Stimulated activated CD4-positive, alpha-beta T cell treated with anti-CD3 and anti-CD28 coated beads, Interleukin-2, amount 100 ng/mL, for 48 hours (primary cell): ENCODE results near the gene USHBP1.
A peak's percentile ranks its signal among the peaks of the same experiment; 100 is the strongest.

Source experiments
- DNase-seq, 2 donors: peaks; one replicate each; pipeline ENCODE4 v3.0.0-alpha.2; 2020

The USHBP1 gene

DNA sequence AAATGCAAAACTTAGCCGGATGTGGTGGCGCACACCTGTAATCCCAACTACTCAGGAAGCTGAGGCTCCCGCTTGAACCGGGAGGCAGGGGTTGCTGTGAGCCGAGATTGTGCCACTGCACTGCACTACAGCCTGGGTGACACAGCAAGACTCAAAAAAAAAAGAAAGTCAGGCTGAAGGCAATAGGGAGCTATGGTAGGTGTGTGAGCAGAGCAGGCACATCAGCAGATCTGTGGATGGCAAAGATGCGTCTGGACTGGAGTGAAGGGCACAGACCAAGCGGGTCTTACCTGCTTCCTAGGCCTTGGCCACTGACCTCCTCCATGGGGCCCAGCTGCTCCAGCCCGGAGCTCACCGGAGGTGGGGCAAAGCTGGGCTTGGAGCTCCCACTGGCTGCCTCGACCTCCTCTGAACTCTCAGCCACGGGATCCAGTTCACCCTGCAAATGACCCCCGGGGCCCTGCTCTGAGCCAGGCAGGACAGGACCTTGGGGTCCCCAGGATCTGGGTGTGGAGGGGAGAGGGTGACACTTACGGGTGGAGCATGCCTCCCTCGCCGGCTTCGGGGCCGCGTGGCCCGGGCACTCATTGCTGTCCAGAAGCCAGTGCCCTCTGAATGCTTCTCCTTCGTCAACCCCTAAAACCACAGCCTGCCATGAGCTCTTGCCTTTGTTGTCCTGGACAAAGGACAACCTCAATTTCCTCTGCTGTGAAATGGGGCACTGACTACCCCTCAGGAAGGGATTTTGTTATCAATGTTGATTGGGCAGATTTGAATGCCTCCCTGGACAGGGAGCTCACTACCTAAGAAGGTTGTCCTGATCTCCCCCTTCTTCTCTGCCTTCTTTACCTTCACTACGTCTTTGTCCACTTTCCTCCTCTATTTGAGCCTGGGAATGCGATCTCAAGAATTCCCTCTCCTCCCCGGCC is 569 bp downstream of the USHBP1 start:
- DNase-seq = no peak

DNA sequence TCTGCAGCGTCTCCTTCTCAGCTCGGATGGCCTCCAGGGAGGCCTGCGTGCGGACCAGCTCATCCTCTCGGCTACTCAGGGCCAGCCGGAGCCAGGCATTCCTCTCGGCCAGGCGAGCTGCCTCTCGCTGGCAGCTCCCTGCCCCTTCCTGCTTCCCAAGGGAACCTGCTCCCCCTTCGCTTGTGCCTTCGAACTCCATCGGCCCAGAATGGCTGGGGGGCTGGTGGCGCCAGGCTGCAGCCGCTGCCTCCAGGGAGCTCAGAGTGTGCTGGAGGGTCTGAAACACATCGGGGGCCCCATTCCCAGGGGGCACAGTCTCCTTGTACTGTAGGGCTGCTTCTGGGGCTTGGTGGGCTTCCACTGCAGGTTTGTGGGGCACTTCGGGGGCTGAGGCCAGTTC is 2.0 kb downstream of the USHBP1 start:
- no peak for DNase-seq

DNA sequence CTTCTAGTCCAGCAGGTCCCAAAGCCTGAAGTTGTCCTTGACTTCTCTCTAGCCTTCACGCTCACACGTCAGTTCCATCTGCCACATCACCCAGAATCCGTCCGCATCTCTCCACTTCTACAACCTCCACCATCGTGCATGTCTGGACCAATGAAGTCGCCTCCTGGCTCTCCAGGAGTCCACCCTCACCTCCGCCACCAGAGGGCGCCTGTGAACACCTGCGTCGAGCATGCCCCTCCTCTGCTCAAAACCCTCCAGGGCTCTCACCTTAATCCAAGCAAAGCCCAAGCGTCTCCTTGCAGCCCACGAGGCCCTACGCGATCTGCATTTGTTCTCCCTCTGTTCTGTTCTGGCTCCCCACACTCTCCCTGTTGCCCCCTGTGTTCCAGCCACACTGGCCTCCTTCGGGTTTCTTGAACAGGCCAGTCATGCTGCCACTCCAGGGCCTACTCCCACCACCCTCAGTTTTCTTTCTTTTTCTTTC is 3.7 kb downstream of the USHBP1 start:
- peak; percentile 93 to 94 for DNase-seq

DNA sequence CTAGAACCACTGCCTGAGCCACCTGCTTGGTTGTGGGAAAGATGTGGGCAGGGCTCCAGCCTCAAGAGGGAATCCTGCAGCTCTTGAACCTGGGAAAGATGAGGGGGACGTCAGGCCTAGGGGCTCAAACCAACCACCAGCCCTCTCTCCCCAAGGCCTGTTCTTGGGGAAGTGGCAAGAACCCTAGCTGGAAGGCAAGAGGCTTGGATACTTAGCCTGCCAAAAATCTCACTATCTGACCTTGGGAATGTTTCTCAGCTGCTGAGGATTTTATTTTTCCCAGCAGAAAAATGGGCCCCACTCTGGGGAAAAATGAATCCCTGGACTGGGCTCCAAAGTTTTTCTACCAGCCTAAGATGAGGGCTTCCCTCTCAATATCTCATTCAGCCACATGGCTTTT is 4.6 kb downstream of the USHBP1 start:
- DNase-seq = no peak

DNA sequence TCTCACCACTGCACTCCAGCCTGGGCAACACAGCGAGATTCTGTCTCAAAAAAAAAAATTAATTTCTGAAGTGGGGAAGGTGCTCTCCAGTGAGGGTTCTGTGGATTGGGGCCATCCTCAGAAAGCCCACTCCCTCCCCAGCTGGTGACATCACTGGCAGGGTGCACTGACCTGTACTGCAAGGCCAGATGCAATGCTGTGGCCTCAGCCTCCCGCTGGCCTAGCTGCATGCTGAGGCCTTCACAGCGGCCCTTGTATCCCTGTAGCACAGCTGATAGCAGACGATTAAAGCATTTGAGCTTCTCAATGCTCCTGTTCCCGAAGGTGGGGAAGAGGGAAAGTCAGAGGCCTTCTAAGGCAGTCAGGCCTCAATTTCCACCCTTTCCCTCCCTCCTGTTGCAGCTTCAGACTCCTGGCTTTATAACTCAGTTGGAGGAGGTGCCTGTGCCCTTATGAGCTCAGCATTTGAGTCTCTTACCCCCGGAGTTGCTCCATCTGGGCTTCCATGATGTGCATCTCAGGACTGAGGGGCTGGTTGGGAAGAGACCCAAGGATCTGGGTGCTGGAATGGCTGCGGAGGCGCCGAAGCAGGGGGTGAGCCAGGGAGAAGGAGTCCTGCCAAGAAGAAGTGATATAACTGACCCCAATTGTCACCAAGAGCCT is 5.3 kb downstream of the USHBP1 start:
- no peak for DNase-seq

DNA sequence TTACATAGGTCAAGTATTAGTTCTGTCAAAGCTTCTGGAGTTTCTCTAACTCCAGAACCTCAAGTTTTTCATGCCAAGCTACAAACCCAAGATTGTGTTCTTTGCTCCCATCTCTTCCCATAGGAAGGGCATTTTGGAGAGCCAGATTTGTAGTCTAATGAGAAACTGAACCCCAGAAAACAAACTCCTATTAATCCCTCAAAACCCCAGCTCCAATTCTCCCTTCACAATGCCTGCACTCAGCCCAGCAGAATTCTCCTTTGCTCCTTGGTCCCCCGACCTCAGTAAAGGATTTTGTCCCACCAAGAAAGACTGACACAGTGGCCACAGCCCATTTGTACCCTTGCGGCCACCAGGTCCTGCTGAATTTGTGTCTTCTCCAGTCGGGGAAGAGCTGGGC is 8.4 kb downstream of the USHBP1 start:
- no peak for DNase-seq

DNA sequence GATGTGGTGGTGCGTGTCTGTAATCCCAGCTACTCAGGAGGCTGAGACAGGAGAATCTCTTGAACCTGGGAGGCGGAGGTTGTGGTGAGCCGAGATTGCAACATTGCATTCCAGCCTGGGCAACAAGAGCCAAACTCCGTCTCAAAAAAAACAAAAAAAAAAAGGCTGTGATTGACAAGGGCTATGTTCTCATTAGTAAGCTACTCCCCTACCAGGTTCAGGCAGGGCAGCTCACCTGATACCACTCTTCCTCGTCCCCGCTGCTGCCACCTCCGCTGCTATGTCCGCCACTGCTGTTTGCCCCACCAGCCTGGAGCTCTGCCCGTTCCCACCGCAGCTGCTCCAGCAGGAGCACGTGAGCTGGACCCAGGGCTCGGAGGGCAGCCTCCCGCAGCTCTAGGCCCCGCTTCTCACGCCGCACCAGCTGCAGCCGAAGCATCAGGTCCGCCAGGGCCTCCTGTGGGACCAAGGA is 9.4 kb downstream of the USHBP1 start:
- no peak for DNase-seq

DNA sequence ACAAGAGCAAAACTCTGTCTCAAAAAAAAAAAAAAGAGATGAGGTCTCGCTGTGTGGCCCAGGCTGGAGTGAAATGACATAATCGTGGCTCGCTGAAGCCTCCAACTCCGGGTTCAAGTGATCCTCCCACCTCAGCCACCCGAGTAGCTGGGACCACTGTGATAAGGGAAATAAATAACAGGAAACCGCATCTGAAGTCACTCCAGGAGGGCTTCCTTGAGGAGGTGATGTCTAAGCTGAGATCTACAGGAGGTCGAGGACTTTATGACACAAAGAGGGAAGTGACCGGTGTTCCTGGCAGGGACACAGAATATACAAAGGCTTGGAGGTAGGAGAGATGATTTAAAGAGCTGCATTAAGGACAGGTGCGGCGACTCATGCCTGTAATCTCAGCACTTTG is 9.9 kb downstream of the USHBP1 start:
- no peak for DNase-seq

DNA sequence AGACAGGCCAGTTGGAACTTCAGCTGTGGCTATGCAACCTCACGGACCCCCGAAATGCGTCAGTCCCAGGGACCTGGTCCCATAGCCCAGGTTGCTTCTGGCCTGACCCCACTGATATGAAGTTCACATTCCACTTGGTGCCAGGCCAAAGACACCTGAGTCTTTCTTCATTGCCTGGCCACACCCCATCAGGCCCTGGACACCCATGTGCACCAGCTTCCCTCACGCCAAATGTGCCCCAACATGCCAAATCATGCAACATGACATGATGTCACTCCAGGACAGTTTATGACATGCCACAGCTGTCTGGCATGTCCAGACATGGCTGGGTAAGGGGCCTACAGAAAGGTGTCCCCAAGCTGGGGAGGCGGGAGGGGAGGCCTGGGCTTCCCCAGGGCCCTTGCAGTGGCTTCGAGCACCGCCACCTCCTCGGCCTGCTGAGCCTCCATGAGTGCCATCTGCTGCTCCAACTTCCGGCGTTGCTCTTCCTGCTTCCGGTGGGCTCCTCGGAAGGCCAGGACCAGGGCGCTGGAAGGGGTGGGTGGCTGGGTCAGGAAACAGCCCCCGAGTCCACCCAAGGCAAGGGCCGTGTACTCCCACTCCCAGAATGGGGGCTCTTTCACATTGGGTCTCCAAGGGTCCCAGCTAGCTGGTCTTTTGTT is 14.5 kb downstream of the USHBP1 start:
- DNase-seq = no peak

DNA sequence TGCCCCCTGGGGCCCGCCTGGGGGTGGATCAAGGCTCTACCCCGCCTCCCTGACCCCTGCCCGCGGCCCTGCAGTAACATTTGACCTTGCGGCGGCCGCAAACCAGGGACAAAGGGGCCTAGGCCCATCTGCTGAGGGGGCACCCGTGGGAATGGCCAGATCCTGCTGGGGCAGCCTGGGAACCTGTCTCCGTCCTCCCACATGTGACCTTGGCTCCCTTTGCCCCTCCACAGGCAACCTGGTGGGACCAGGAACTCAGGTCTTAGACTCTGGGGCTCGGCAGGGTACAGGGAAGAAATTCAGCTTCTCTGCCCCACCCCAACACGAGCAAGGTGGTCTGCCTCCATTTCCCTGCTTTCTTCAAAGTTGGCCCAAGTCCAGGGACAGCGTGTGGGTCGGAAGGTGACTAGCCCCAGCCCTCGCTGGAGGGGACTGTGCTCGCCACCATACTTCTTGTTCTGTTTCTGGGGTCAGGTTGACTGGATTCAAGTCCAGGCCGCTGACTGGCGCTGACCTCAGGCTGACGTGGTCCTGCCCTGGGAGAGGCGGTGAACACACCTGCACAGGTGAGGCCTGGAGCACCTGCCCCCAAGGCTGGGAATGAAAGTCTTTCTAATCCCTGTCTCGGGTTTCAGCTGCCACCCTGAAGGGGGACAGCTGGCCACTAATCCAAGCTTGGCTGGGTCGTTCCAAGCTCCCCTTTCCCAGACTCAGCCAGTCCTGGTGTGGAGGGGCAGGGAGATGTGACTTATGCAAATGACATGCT is 16.4 kb downstream of the USHBP1 start:
- DNase-seq = no peak

DNA sequence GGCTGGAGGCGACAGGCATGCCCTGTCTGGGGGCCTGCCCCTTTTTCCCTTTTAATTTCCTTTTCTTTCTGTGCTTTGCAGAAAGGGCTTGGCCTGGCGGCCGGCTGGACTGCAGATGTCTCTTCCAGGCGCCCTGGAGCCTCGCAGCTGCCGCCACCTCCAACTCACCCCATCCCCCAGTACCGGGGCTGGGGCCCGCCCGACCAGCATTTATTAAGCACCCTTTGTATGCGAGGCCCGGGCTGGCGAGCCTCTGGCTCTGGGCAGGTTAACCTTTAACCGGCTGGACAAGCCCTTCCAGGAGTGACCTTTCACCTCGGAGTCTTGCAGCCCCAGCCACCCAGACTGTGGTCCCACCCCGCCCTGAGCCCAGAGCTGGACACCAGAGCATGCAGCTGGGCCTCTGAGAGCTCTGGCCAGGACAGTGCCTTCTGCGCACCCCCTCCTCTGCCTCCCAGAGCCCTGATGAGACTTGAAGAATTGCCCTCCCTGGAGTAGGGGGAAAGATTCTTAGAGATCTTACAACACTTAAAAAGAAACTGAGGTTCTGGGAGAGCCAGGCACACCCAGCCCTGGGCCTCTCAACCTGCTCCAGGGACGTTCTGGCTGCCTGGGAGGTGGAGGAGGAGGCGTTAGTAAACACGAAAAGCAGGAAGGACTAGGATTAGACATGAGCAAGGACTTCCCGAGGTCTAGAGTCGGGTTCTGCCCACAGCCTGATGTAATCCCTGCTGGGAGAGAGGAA is 17.7 kb downstream of the USHBP1 start:
- DNase-seq = no peak

DNA sequence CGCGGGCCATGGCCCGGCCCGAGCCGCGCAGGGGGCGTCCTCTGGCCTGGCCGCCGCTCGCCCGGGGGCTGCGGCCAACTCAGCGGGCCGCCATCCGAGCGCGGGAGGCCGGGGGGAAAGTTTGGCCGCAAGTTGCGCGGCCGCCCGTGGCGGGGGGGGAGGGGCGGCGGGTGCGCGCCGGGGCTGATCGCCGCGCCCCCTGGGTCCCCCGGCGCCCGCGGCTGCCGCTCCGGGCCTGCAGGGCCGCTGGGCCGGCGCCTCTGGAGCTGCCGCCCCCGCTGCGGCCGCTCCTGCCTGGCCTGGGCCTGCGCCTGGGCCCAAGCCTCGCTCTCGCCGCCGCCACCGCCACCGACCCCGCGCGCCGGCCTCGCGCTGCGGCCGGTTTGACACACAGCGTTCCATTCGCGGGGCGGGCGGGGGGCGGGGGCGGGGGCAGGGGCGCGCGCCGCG is 19.0 kb downstream of the USHBP1 start, which contains the start of gene NR2F6:
TSS of gene NR2F6 (minus strand) at position 385 of the 450 bp plus-strand sequence. CDS start 699 bp downstream, outside the sequence.
- no peak for DNase-seq

DNA sequence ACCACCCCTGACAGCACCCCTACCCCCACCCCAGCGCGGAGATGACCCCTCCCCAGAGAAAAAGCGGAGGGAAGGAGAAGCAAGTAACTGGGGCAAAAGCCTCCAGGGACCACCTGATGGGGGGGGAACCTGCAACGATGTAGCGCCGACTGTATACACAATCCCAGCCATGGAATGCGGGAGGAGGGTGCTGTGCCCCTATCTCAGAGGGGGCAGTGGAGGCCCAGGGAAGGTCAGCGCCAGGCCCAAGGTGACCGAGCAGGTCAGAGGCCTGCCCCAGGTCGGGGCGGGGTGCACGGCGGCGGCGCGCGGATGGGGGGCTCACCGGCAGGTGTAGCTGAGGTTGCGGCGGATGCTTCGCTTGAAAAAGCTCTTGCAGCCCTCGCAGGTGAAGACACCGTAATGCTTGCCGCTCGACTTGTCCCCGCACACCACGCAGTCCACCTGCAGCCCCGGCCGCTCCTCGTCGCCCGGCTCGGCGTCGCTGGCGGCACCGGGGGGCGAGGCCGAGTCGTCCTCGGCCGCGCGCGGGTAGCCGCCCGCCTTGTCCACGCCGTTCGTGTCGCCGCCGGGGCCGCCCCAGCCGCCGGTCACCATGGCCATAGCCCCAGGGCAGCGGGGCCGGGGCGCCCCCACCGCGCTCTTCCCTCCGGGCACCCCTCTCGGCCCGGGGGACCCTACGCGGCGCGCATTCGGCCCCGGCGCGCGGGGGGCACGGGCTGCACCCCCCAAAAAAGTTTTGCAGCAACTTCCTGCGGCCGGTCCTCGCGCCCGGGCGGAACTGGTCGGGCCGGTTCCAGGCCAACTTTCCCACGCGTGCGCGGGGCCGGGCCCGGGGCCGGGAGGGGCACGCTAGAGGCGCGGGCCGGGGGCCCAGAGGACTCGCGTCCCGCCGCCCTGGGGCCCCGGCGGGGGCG is 19.7 kb downstream of the USHBP1 start:
- DNase-seq = no peak

DNA sequence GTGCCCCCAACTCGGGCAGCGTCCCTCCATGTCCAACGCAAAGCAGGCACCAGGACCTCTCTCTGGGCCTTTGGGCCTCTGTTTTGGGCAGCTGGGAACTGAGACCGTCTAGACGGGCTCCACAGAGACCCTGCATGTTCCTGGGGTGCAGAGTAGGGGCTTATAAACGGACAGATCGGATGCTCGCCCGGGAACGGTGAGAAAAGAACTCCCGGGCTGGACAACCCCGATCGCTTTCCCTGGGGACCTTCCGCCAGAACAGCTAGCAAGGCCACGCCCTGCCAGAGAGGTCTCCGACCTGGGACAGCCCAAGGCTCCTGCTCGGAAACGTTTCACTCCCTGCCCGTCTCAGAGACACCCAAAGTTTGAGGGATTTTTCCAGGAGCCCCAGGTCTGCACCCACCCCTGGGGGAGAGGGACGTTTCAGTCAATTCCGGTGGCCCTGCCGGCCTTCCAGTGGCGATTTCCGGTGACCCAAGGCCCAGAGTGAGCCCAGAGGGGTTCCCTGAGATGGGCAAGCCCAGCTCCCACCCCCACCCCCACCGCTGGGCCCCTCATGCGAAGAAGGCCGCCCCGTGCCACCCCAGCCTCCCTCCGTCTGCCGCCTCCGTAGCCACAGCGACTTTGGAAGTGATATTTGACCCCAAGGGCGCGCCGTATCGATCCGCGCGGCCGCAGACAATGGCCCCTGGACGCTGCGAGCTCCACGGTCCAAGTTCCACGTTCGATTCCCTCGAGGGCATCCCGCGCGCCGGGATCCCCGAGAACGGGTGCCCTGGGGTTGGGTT is 20.5 kb downstream of the USHBP1 start:
- no peak for DNase-seq

DNA sequence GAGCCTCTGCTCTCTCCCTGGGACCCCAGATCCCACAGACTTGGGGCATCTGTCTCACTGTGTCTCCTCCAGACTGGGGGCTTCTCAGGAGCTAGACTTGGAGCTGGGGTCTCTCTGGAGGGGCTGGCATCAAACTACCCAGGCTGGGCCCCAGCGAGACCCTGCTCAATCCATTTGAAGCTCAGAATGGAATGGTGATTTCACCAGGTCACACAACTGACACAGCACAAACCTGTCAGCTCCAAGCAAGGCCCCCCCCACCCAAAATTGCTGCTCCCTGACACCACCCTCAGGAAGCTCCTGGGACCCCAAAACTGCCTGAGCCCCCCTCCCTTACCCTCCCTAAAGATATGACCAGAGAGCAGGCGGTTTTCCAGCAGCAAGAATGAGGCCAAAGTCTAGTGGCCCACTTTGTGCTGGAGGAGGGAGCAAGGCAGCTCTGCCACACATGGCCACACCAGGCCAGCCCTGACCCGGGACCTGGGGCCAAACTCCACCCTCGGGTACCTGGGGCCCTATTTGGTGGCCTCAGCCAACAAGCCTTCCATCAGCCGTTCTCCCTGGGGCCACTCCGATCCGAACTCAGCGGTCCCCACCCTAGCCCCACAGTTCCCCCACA is 21.2 kb downstream of the USHBP1 start:
- DNase-seq = no peak

DNA sequence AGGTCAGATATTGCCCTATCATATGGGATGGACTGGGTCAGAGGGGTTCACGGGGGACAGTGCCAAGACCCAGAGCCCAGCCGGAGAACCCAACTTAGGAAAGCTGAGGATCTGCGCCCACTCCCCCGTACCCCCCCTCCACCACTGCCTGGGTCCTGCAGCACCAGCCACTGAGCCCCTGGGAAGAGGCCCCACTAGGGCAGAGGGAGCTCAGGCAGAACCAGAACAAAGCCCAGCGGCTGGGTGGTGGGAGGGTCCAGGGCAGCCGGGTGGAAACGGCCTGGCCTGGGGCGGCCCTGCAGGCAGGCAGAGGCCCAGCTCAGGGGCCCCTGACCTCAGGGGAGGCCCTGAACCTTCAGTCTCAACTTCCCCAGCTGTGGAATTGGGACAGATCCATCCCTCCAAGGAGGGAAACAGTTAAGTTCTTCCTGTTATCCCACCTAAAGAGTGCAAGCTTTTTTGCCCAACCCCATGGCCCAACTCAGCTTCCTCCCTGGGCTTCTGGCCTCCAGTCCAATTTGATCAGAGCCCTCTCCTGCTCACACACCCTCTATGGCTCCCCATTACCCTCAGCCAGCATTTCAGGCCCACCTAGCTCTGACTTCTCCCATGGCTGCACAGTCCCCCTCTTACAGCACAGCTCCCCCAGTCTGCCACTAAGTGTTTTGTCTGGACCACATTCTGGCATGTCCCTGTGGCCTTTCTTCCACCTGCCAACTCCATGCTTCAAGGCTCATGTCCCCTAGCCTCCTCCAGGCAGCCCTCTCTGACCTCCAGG is 21.9 kb downstream of the USHBP1 start:
- DNase-seq = no peak

DNA sequence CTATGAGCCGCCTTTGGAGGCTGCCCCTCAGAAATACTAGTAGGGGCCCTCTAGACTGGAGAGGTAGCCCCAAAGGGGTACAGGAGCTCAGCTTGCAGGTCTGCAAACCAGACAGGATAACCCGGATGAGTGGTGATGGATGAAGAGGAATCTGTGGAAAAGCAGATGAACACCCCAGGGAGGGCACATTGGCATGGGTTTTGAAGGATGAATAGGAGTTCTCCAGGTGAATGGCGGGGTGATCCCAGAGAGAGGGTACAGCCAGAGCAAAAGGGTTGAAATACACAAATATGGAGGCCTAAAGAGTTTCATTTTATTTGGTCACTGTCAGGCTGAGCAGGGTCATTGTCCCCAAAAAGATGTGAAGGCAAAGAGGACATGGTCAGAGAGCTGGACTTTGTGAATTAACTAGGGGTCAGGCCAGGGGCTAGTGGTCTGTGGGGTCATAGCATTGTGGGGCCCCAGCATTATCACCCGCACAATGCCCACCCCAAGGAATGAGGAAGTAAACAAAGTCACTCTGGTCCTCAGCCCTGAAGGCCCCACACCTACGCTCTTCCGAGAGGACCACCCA is 23.6 kb downstream of the USHBP1 start:
- no peak for DNase-seq
